Neuron (in vitro differentiated cells): ENCODE results near the gene GAS2L1.
A peak's percentile ranks its signal among the peaks of the same experiment; 100 is the strongest.

Experiments
- H2AFZ ChIP-seq: one replicate; pipeline ENCODE4 v1.6.1; 2013; ENCODE audit warnings: low read depth, mild to moderate bottlenecking, inconsistent platforms, low read length, moderate library complexity
- H3K27me3 ChIP-seq: one replicate; pipeline ENCODE4 v1.6.1; 2013; ENCODE audit warnings: low read length; ENCODE audit not compliant: insufficient read depth
- H3K36me3 ChIP-seq: one replicate; pipeline ENCODE4 v1.6.1; 2013; ENCODE audit warnings: low read length; ENCODE audit not compliant: insufficient read depth
- H3K4me1 ChIP-seq: one replicate; pipeline ENCODE4 v1.6.1; 2013; ENCODE audit warnings: low read length; ENCODE audit not compliant: insufficient read depth
- H3K4me3 ChIP-seq: 2 replicates; pipeline ENCODE4 v1.5.1; 2013; ENCODE audit warnings: mild to moderate bottlenecking, low read length, moderate library complexity
- H3K9me3 ChIP-seq: one replicate; pipeline ENCODE4 v1.6.1; 2013; ENCODE audit warnings: low read length

GAS2L1 gene

GRCh38 chr22:29315286-29316140, 9.1 kb downstream of the GAS2L1 start, which contains the start of gene RASL10A:
TSS of gene RASL10A (minus strand) at chr22:29315697. CDS start at chr22:29315246, 451 bp downstream.
- Histone ChIP-seq H3K36me3 (no peaks in the 10 kb centered on the region), H3K27me3 (peaks cover 40% of the 10 kb centered on the region), H3K4me1 (peaks cover 15% of the 10 kb centered on the region), H2AFZ (peak within 1 kb of the TSS; percentile 89), H3K4me3 (peak within 1 kb of the TSS; percentile 32), H3K9me3 (no peaks in the 10 kb centered on the region)

- no peak overlapping the region for H2AFZ ChIP-seq
- H3K36me3 ChIP-seq, result no peaks in the 10 kb centered on the region
- H3K4me1 ChIP-seq, result peaks cover 7% of the 10 kb centered on the region
- H3K27me3 ChIP-seq, result peaks cover 40% of the 10 kb centered on the region
- no peak overlapping the region for H3K4me3 ChIP-seq
- no peaks in the 10 kb centered on the region for H3K9me3 ChIP-seq
Measured at GRCh38 chr22:29316141-29316828, 9.8 kb downstream of the GAS2L1 start.

GRCh38 chr22:29317827-29318454, 11.5 kb downstream of the GAS2L1 start:
- Histone ChIP-seq H3K36me3 (no peaks in the 10 kb centered on the region), H3K4me1 (no peaks in the 10 kb centered on the region), H3K27me3 (peaks cover 40% of the 10 kb centered on the region), H3K9me3 (no peaks in the 10 kb centered on the region), H2AFZ (no peak overlapping the region), H3K4me3 (no peak overlapping the region)

GRCh38 chr22:29319072-29319471, 12.6 kb downstream of the GAS2L1 start:
- H3K4me1 ChIP-seq, result no peaks in the 10 kb centered on the region
- H3K36me3 ChIP-seq, result no peaks in the 10 kb centered on the region
- no peaks in the 10 kb centered on the region for H3K9me3 ChIP-seq
- H2AFZ ChIP-seq, result no peak overlapping the region
- H3K27me3 ChIP-seq, result peaks cover 29% of the 10 kb centered on the region
- H3K4me3 ChIP-seq, result no peak overlapping the region

- Histone ChIP-seq H2AFZ (no peak overlapping the region), H3K4me1 (no peaks in the 10 kb centered on the region), H3K4me3 (no peak overlapping the region), H3K27me3 (peaks cover 15% of the 10 kb centered on the region), H3K36me3 (no peaks in the 10 kb centered on the region), H3K9me3 (no peaks in the 10 kb centered on the region)
Measured at GRCh38 chr22:29320546-29320945, 14.1 kb downstream of the GAS2L1 start.

- no peak overlapping the region for H2AFZ ChIP-seq
- H3K4me1 ChIP-seq, result no peaks in the 10 kb centered on the region
- no peaks in the 10 kb centered on the region for H3K9me3 ChIP-seq
- peaks cover 18% of the 10 kb centered on the region for H3K36me3 ChIP-seq
- H3K27me3 ChIP-seq, result no peaks in the 10 kb centered on the region
- no peak overlapping the region for H3K4me3 ChIP-seq
Measured at GRCh38 chr22:29323641-29324040, 17.2 kb downstream of the GAS2L1 start.

- Histone ChIP-seq H2AFZ (no peak overlapping the region), H3K4me1 (no peaks in the 10 kb centered on the region), H3K9me3 (no peaks in the 10 kb centered on the region), H3K27me3 (no peaks in the 10 kb centered on the region), H3K36me3 (peaks cover 32% of the 10 kb centered on the region), H3K4me3 (no peak overlapping the region)
Measured at GRCh38 chr22:29325356-29325755, 18.9 kb downstream of the GAS2L1 start.

- Histone ChIP-seq H3K4me1 (no peaks in the 10 kb centered on the region), H3K36me3 (peaks cover 36% of the 10 kb centered on the region), H3K4me3 (no peak overlapping the region), H3K27me3 (no peaks in the 10 kb centered on the region), H3K9me3 (no peaks in the 10 kb centered on the region), H2AFZ (no peak overlapping the region)
Measured at GRCh38 chr22:29325785-29326315, 19.4 kb downstream of the GAS2L1 start.

GRCh38 chr22:29326481-29326880, 20.0 kb downstream of the GAS2L1 start:
- Histone ChIP-seq H3K36me3 (peaks cover 42% of the 10 kb centered on the region), H3K9me3 (no peaks in the 10 kb centered on the region), H3K27me3 (no peaks in the 10 kb centered on the region), H3K4me1 (no peaks in the 10 kb centered on the region), H3K4me3 (no peak overlapping the region), H2AFZ (no peak overlapping the region)

- peaks cover 45% of the 10 kb centered on the region for H3K36me3 ChIP-seq
Measured at GRCh38 chr22:29327089-29327764, 20.8 kb downstream of the GAS2L1 start.

GRCh38 chr22:29328055-29328454, 21.6 kb downstream of the GAS2L1 start:
- H3K36me3 ChIP-seq, result peaks cover 45% of the 10 kb centered on the region

More at GRCh38 chr22:29327089-29327764, 20.8 kb downstream of the GAS2L1 start:
- H2AFZ ChIP-seq, result no peak overlapping the region
- H3K4me3 ChIP-seq, result no peak overlapping the region
- no peaks in the 10 kb centered on the region for H3K27me3 ChIP-seq
- H3K9me3 ChIP-seq, result no peaks in the 10 kb centered on the region
- no peaks in the 10 kb centered on the region for H3K4me1 ChIP-seq

GRCh38 chr22:29328566-29329500, 22.4 kb downstream of the GAS2L1 start:
- H3K4me3 ChIP-seq, result no peak overlapping the region
- H3K9me3 ChIP-seq, result no peaks in the 10 kb centered on the region
- no peak overlapping the region for H2AFZ ChIP-seq
- peaks cover 48% of the 10 kb centered on the region for H3K36me3 ChIP-seq
- H3K27me3 ChIP-seq, result no peaks in the 10 kb centered on the region
- H3K4me1 ChIP-seq, result no peaks in the 10 kb centered on the region

More at GRCh38 chr22:29328055-29328454, 21.6 kb downstream of the GAS2L1 start:
- Histone ChIP-seq H3K27me3 (no peaks in the 10 kb centered on the region), H2AFZ (no peak overlapping the region), H3K9me3 (no peaks in the 10 kb centered on the region), H3K4me1 (no peaks in the 10 kb centered on the region), H3K4me3 (no peak overlapping the region)
